Bone marrow (tissue), 2 donors: ENCODE measurements around the gene ZDHHC21.

Source experiments
- DNase-seq, 2 donors: peaks; one replicate each; lab custom pipeline; 2025; lab: John Stamatoyannopoulos, UW

Gene ZDHHC21, protein sequence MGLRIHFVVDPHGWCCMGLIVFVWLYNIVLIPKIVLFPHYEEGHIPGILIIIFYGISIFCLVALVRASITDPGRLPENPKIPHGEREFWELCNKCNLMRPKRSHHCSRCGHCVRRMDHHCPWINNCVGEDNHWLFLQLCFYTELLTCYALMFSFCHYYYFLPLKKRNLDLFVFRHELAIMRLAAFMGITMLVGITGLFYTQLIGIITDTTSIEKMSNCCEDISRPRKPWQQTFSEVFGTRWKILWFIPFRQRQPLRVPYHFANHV

DNA sequence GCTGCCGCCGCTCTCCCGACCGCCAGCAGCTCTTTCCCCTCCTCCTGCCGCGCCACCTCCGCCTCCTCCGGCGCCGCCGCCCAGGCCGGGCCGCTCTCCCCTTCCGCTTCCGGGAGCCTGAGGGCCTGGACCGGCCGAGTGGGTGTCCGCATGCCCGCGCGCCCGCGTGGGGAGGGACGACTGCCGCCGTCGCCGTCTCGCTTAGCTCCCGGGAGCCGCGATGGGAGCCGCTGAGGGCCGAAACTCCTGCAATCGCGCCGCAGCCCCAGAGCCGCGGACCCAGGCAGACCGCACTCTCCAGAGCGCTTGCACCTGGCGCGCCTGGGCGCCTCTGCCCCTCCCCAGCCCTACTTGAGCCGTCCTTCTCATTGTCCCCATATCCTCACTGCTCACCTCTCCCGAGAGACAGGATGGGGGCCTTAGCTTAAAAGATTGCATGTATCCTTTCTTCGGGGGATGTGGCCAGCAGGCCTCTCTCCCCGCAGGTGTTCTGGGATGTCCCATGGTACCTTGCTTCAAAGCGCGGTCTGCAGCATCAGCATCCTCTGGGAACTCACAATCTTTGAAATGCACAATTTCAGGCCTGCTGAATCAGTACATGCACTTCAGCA lies at the start of gene ZDHHC21:
ZDHHC21 (minus strand) TSS at position 182 of the 611 bp plus-strand sequence. CDS start 19,092 bp downstream, outside the sequence.
- DNase-seq = peak; percentile 7 to 28

DNA sequence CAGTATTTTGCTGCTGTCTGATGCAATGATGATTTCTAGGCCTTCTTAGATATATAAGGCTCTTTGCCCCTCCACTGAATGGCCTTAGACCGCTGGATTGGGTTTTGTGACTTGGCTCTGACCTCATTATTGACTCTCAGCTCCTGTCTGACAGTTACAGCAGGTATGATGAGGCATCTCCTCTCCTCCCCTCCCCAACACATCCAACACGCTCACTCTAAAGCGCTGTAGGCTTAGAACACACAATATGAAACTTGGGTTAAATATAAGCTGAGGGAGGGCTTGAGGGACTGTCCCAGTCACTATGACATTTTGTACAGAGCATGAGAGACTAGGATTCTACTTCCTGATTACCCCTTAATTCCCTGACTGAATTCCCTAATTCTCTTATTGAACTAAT lies 48.1 kb upstream of the ZDHHC21 start:
- no peak for DNase-seq

DNA sequence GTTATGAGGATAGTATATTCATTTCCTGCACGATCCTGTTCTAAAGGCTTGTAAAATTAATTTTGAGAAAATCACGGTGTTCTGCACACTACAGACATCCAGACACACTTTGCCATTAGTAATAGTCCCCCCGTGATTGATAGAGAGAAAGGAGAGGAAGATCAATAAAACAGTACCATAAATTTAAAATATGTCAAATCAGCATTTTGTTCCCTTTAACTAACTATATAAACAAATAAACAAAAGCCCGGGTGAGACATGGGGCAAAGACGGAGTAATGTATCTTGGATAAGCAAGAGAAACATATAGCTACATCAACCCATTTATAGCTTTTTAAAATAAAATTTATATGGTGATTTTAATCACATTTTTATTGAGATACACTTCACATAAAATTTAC lies 39.9 kb upstream of the ZDHHC21 start:
- no peak for DNase-seq

DNA sequence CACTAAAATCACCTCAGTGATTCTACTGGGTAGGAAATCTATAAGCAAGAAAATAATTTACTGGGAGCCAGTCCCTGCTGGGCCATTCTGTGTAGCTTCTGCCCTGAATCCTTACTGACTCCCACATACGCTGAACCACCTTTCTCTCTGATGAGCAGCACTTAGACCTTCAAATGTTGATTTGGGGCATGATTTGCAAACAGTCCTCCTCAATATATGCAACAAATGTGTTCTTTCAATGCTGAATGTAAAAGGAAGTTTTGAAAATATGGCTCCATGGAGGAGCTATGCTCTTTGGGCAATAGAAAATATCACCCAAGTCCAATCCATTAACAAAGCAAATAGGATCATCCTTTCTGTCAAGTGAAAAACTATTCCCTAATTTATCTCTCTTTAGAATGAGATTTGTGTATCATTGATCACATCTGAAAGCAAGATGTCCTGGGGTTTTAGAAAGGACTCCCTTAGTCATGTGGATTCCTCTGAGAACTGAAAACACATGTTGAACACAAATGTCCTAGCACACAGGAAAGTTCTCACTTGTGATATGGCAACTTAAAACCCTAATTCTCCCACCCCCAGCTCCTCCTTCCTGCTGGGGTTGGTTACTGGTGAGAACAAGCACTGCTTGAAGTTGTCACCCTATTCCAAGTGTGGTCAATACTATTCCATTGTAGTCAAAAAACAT lies 38.2 kb upstream of the ZDHHC21 start:
- no peak for DNase-seq

DNA sequence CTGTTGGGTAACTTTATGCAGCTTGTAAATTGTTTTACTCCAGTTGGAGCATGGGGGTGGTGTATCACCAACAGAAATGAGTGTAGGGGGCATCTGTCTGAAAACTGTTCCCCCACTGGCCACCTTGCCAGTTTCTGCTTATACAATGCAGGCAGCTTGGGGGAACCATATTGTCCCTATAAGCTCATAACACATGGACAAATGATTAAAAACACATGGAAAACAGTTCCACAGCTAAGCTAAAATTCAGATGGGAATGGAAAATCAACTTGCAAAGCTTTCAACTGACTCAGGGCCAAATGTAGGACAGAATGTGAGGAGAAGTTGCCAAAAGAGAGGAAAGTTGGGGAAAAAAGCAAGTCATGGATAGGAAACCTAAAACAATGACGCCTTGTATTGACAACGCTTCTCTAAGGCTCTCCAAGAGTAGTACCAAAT lies 37.2 kb upstream of the ZDHHC21 start:
- no peak for DNase-seq

DNA sequence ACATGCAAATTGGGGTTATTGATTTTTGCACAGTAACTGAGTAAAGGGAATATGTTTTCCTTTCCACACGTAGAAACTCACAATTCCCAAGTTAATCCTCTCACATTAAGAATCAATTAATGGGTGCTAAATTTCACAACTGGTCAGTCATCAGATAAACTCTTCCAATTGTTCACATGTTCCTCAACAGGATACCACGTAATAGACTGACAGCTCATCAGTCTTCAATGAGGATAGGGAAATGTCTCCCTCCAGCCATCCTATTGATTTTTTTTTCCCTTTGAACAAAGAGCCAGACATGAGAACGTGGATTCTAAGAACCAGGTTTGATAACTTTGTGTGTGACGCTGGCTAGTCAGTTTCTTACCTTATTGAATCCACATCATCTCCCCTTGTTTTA lies 30.1 kb upstream of the ZDHHC21 start:
- DNase-seq = no peak

DNA sequence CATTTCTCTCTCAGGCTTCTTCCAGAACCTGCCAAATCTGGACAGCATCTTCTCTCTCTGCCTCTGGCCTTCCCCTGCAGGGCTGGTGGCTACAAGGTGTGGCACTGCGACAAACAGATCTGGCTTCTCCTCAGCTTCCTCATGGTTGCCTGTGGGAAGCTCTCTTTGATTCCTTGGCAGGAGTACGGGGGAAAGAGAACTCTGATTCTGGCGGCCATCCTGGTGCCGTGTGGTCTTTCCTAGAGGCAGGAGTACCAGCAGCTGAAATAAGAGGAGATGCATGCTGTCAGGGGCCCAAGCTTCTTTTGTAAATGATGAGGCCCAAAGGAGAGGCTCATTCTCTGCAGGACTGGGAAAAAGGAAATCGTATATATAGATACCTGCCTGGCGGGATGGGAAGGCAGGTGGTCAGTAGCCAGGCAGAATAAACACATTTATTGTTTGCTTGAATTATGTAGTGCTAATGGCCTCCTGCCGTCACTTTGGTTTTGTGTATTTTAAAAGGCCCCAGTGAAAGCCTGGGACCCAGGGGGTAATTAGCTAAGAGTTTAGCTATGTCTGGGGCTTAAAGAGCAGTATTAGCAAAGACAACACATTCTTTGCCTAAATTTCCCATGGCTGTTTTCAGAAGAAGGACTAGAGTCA lies 29.3 kb upstream of the ZDHHC21 start, which contains the start of gene CER1:
CER1 (minus strand) TSS at position 343 of the 645 bp plus-strand sequence; CDS start at position 282, 61 bp downstream.
- DNase-seq = no peak

DNA sequence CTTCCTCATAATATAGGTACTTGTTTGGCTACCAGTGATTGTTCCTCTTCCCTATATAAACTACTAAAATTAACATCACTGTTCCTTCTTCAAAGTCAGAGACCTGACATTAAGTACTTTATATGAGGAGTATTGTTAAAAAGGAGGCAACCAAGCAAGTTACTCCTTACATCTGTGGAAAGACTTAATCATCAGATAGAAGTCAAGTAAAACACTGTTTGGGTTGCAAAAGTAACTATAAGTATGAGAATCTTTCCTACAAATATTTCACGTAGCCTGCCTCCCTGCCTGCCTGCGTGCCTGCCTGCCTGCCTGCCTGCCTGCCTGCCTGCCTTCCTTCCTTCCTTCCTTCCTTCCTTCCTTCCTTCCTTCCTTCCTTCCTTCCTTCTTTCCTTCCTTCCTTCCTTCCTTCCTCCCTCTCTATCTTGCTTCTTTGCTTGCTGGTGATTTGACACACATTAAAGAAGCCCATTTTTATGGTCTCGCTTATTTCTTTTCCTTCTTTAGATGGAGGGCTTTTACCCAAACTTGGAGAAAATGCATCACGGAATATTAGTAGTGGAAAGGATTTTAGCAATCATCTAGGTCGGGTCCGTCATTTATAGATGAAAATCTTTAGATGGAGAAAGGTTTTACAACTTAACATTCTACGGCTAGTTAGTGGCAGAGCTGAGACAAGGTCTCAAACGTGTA lies 26.1 kb upstream of the ZDHHC21 start:
- DNase-seq = no peak

DNA sequence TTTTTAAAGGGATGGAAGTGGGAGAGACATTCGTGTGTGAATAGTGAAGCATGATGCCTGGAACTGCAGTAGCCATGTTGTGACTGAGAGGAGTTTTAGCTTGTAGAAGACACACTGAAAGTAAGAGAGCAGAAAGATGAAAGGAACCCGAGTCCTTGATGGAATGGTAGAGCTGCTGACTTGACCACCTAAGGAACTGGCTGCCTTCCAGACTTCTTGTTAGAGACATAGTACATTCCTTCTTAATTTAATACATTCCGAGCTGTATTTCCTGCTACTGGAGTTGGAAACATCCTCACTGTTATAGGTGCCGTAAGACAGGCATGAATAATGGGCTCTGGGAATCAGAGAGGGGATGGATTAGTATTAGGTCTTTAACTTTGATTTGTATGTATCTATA lies 21.9 kb upstream of the ZDHHC21 start:
- DNase-seq = no peak

DNA sequence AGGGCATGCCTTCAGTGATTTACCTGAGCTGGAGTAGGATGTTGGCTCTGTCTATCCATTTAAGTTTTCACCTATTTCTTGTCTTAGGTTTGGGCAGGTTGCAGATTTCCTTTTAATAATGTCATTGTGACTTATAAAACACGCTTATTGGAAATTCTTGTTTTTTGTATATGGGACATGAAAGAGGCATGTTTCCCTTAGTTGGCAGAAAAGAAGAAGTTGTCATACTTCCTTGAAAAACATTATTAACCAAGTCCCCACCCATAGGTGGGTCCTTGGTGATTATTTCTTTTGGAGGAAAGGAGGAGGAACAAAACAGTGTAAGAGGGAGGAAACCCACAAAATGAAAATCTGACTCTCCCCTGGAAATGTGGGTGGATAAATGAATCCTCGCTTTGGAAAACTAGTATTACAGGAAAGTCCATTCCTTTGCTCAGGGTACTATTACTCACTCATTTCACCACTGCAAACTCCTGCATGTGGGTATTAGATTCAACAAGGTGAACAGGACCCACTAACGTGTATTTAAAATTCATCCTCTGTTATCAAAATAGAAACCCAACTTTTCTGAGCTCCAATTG lies 20.0 kb upstream of the ZDHHC21 start:
- DNase-seq = no peak

DNA sequence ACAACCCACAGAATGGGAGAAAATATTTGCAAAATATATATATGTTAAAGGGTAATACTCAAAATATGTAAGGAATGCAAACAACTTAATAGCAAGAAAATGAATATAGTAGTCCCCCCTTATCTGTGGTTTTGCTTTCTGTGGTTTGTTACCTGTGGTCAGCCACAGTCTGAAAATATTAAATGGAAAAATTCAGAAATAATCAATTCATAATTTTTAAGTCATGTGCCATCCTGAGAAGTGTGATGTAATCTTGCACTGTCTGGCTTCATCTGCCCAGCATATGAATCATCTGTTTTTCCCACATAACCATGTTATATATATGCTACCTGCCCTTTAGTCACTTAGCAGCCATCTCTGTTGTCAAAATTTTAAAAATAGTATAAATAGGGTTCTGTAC lies 17.6 kb upstream of the ZDHHC21 start:
- no peak for DNase-seq

DNA sequence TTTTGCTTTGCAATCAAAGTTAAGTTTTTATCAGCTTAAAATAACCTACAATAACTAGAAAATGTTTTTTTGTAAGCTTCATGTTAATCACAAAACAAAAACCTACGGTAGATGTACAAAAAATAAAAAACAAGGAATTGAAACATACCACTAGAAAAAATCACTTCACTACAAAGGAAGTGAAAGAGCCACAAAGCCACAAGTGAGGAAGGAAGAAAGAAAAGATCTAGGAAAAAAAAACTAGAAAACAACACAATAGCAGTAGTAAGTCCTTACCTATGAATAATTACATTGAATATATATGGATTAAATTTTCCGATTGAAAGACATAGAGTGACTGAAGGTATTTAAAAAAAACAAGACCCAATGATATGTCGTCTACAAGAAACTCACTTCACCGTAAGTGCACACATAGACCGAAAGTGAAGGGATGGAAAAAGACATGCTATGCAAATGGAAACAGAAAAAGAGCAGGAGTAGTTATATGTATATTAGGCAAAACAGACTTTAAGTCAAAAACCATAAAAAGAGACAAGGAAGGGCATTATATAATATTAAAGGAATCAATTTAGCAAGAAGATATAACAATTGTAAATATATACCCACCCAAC lies 13.4 kb upstream of the ZDHHC21 start:
- no peak for DNase-seq

DNA sequence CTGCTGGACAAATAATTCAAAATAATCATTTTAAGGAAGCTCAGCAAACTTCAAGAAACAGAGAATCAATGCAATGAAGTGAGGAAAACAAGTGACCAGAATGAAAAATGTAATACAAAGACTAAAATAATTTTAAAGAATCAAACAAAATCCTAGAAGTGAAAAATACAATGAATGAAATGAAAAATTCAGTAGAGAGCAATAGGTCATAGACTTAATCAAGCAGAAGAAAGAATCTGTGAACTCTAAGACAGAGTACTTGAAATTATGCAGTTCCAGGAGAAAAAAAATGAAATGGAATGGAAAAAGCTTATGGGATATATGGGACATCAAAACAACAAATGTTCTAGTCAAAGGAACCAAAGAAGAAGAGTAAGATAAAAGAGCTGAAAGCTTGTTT lies 11.8 kb upstream of the ZDHHC21 start:
- no peak for DNase-seq

DNA sequence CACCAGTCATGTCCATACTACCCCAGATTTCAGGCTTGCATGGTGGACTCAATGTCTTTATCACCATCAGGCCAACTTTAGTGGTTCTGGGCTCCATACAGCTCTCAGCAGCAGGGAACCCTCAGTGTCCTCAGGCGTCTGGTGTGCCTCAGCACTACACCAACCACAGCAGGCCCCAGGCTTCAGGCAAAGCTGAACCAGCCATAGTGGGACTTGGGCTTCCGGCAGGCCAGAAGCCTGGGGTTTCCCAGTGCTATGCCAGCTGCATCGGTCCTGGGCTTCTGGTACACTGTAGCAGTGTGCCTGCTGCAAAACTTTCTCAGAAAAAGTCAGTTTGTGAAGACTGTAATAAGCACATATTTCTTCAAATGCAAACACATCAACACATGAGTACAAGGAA lies 11.0 kb upstream of the ZDHHC21 start:
- DNase-seq = no peak

DNA sequence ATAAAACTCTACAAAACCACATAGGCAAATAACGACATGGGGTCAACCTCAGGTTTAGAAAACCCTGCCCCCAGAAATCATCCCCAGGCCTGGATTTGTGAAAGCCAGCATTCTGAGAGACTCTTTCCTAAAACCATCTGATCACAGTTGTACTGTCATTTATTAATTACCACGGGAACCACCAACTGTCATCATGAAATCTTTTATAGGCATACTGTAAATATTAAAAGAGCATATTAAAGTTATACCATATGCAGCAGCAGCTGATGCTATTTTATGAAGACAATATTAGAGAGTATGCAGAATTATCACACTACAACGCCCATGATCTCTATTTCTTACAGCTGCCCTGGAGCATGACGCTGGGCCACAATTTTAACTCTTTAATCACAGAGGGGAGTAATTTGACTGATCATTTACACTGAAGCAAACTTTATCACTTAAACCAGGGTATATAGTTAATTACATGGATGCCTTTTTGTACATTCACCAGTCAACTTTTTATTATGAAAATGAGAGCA lies 9.0 kb upstream of the ZDHHC21 start:
- no peak for DNase-seq

DNA sequence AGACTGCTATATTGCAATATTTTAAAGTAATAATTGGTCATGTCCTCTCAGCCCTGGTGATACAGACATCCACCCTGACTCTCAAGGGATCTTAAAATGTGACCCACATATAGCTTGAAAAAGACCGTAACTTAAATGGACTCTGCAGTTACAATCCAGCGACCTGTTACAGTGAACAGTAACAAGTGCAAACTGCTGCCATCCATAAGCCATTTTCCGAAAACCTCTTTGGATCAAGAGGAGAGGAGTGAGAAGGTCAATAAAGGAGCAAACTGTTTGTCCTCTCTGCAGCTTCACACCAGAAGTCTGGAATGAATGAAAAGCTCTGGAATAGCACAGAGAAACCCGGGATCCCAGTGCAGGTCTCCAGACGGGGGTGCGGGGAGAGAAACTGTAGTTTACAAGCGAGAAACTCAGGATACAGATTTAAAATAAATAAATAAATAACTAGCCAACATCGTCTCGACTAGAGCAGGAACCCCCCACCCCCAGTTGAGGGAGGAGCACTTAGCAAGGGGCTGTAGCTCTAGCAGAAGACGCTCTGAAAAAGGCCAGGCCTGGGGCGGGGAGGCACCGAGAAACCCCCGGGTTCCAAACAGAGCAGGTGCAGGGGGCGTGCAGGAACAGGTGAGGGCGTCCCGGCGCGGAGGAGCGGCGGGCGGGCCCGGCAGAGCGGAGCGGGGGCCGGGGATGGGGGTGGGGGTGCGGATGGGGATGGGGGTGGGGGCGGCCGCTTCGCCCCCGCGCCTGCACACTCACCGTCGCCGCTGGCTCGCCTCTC lies 572 bp downstream of the ZDHHC21 start:
- no peak for DNase-seq

DNA sequence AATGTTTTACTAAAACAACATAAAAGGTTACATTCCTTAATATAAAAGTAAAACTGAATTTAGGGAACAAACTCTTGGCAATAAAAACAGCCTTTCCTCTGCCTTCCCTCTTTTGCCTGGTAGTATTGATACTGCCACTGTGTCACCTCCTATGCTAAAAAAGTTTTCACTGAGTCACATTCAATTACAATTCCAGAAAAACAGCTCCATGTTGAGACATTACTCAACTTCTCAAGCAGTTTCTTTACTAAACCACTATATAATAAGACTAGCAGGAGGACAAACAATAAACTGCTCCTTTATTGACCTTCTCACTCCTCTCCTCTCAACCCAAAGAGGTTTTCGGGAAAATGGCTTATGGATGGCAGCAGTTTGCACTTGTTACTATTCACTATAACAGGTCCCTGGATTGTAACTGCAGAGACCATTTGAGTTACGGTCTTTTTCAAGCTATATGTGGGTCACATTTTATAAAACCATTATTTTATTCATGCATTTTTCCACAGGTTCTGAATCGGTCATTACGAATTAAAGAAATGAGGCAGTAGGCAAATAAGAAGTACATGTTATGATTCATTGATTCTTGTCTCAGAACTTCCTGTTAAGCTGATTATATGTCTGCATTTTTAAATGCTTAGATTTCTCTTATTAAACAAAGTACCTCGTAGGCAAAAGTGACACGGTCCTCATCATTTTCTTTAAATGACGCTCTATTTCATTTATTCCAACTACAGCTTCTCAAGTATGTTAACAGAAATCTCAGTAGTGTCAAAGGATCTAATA lies 2.1 kb downstream of the ZDHHC21 start:
- DNase-seq = no peak

DNA sequence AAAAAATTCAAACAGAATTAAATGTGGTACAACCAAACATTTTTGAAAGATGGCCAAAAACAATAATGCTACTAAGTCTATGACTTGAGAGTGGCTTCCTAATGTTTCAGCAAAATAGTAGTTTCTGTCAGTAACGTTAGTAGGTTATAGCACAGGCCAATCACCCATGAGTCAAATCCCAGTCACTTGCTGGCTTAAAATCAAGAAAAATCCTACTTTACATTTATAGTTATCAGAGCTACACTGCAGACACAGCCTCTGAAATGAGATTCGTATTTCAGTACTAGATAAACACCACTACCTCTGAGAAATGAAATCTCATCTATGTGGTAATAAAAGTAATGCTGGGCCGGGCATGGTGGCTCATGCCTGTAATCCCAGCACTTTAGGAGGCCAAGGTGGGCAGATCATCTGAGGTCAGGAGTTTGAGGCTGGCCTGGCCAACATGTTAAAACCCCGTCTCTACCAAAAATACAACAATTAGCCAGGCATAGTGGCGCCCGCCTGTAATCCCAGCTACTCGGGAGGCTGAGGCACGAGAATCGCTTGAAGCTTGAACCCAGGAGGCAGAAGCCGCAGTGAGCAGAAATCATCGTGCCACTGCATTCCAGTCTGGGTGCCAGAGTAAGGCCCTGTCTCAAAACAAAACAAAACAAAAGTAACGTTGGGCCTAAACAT lies 6.1 kb downstream of the ZDHHC21 start:
- DNase-seq = no peak

DNA sequence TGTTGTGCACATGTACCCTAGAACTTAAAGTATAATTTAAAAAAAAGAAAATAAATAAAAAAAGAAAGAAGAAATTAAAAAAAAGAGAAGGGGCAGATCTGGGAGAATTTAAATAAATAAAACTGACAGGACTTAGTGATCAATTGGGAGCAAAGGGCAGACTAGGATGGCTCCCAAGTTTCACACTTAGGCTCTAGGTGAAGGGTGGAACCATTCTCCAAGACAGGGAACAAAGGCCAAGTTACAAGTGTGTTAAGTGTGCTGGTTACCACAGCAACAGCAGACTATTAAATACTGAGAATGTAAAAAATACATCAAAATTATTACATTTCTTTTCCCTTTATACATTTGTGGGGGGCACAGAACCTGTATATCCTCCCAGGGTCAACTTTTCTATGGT lies 7.1 kb downstream of the ZDHHC21 start:
- no peak for DNase-seq
